ENCODE results near the gene SORT1. TPM values are rescaled to one million over a fixed set of nuclear protein-coding genes. Genes with fewer than 3 reads are reported as not detected.

The SORT1 gene
- polyA plus RNA-seq, 1 of the 3 experiments (the other 2 are of a cell fraction): 8.5 TPM

- POLR2A ChIA-PET: no interaction called here
Observed at GRCh38 chr1:109444346-109444745, 46.6 kb upstream of the SORT1 start.

DNA sequence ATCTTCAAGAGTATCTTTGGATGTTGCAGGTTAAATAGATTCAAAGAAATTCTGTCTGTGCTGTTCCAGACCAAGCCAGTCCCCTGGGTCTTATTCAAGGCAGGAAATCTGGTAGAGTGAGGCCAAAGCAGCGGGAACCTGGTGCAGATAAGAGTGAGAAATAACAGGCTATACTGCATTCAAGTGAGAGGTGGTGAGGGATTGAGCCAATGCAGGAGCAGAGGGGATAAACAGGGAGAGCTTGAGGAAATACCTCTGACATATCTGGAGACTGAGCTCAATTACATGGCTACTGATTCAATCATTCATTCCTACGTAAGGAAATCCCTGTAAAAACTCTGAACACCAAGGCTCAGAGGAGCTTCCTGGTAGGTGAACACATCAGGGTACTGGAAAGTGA, 45.8 kb upstream of the SORT1 start:
- no peak overlapping the region for H3K4me3 ChIP-seq (ENCODE audit: low read depth in 2 of 2, low read length in 1 of 2)
- ChIA-PET POLR2A (no interaction called here), CTCF (interaction anchor here (0.6 kb wide), 1 partner anchor 89 kb away, joined by 3 read pairs; no protein-coding TSS in a partner anchor)
- H3K9ac ChIP-seq: no peak overlapping the region
- H3K9me2 ChIP-seq: no peaks in the 10 kb centered on the region
- H2AFZ ChIP-seq (ENCODE audit: low read depth): no peak overlapping the region
- TF ChIP-seq RFX5 (IDR thresholded peaks at IDR 0.05; ENCODE audit: low read length) (no peak), TCF12 (IDR thresholded peaks at IDR 0.05) (no peak), MEF2A (IDR thresholded peaks at IDR 0.05; ENCODE audit: borderline replicate concordance, low read depth) (no peak), NFIC (IDR thresholded peaks at IDR 0.05; ENCODE audit: borderline replicate concordance) (no peak), CHD2 (IDR thresholded peaks at IDR 0.05; ENCODE audit: low read length, partially characterized antibody) (no peak)
- H4K20me1 ChIP-seq (ENCODE audit: insufficient read depth): no peaks in the 10 kb centered on the region
- H3K79me2 ChIP-seq (ENCODE audit: insufficient read depth): no peaks in the 10 kb centered on the region
- H3F3A ChIP-seq (replicated peaks; ENCODE audit: insufficient read depth): peaks cover 7% of the 10 kb centered on the region
- no peak overlapping the region for H3K4me2 ChIP-seq
- no peaks in the 10 kb centered on the region for H3K36me3 ChIP-seq (replicated peaks in 1 of 2; ENCODE audit: control insufficient read depth in 1 of 2, insufficient read depth in 2 of 2, low read length in 1 of 2)
- peaks cover 0 to 9% of the 10 kb centered on the region in 2 experiments; a peak in 1 of 4 replicates for H3K4me1 ChIP-seq (ENCODE audit: control insufficient read depth in 1 of 2, insufficient read depth in 2 of 2, low read depth in 1 of 2, low read length in 1 of 2)
- no peaks in the 10 kb centered on the region for H3K9me3 ChIP-seq
- H3K27me3 ChIP-seq (ENCODE audit: insufficient read depth): peaks cover 20% of the 10 kb centered on the region
- no peak overlapping the region for H3K27ac ChIP-seq (ENCODE audit: low read depth in 2 of 2, low read length in 1 of 2)
- WGBS (ENCODE audit: low lambda C conversion rate): 37% methylated on average over 2 of the region's 2 CpGs
- no peak for DNase-seq

More at GRCh38 chr1:109444346-109444745, 46.6 kb upstream of the SORT1 start:
- no peak for DNase-seq
- Histone ChIP-seq H3K79me2 (ENCODE audit: insufficient read depth) (no peaks in the 10 kb centered on the region), H3K36me3 (replicated peaks in 1 of 2; ENCODE audit: control insufficient read depth in 1 of 2, insufficient read depth in 2 of 2, low read length in 1 of 2) (no peaks in the 10 kb centered on the region), H3K4me3 (ENCODE audit: low read depth in 2 of 2, low read length in 1 of 2) (no peak overlapping the region), H3K9me3 (0 out of 2 replicates have a peak, but pooled peaks cover 4% of the 10 kb centered on the region), H3K4me2 (no peak overlapping the region), H3K27me3 (ENCODE audit: insufficient read depth) (peaks cover 20% of the 10 kb centered on the region), H3F3A (replicated peaks; ENCODE audit: insufficient read depth) (no peaks in the 10 kb centered on the region), H3K9me2 (no peaks in the 10 kb centered on the region), H4K20me1 (ENCODE audit: insufficient read depth) (no peaks in the 10 kb centered on the region), H3K9ac (no peak overlapping the region), H3K27ac (ENCODE audit: low read depth in 2 of 2, low read length in 1 of 2) (no peak overlapping the region), H3K4me1 (ENCODE audit: control insufficient read depth in 1 of 2, insufficient read depth in 2 of 2, low read depth in 1 of 2, low read length in 1 of 2) (0 out of 4 replicates have a peak, but pooled peaks cover 0 to under 1% of the 10 kb centered on the region in 2 experiments), H2AFZ (ENCODE audit: low read depth) (no peak overlapping the region)
- CTCF ChIA-PET: no interaction called here
- WGBS (ENCODE audit: low lambda C conversion rate): 60% methylated on average over 1 of the region's 1 CpG
- TF ChIP-seq, protein P1, sequence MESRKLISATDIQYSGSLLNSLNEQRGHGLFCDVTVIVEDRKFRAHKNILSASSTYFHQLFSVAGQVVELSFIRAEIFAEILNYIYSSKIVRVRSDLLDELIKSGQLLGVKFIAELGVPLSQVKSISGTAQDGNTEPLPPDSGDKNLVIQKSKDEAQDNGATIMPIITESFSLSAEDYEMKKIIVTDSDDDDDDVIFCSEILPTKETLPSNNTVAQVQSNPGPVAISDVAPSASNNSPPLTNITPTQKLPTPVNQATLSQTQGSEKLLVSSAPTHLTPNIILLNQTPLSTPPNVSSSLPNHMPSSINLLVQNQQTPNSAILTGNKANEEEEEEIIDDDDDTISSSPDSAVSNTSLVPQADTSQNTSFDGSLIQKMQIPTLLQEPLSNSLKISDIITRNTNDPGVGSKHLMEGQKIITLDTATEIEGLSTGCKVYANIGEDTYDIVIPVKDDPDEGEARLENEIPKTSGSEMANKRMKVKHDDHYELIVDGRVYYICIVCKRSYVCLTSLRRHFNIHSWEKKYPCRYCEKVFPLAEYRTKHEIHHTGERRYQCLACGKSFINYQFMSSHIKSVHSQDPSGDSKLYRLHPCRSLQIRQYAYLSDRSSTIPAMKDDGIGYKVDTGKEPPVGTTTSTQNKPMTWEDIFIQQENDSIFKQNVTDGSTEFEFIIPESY (IDR thresholded peaks at IDR 0.05; ENCODE audit: borderline replicate concordance, low read depth): no peak
- no peak for TF ChIP-seq RXRA (IDR thresholded peaks at IDR 0.05; ENCODE audit: borderline replicate concordance, low read depth)
- TF ChIP-seq, protein P2, sequence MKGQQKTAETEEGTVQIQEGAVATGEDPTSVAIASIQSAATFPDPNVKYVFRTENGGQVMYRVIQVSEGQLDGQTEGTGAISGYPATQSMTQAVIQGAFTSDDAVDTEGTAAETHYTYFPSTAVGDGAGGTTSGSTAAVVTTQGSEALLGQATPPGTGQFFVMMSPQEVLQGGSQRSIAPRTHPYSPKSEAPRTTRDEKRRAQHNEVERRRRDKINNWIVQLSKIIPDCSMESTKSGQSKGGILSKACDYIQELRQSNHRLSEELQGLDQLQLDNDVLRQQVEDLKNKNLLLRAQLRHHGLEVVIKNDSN (IDR thresholded peaks at IDR 0.05; ENCODE audit: borderline replicate concordance, low read depth): peak; percentile 48; the same call in 1 of the 2 replicates

GRCh38 chr1:109441069-109441468, 43.4 kb upstream of the SORT1 start:
- CTCF ChIA-PET: no interaction called here
- POLR2A ChIA-PET: no interaction called here

More at GRCh38 chr1:109441069-109441468, 43.4 kb upstream of the SORT1 start:
- Histone ChIP-seq H3K4me3 (ENCODE audit: low read depth in 2 of 2, low read length in 1 of 2) (no peak overlapping the region), H3K36me3 (replicated peaks in 1 of 2; ENCODE audit: control insufficient read depth in 1 of 2, insufficient read depth in 2 of 2, low read length in 1 of 2) (no peaks in the 10 kb centered on the region), H3F3A (replicated peaks; ENCODE audit: insufficient read depth) (peaks cover 7% of the 10 kb centered on the region), H3K9ac (no peak overlapping the region), H2AFZ (ENCODE audit: low read depth) (no peak overlapping the region), H3K9me3 (no peaks in the 10 kb centered on the region), H3K4me2 (no peak overlapping the region), H3K9me2 (no peaks in the 10 kb centered on the region), H3K27me3 (ENCODE audit: insufficient read depth) (peaks cover 15% of the 10 kb centered on the region), H3K4me1 (ENCODE audit: control insufficient read depth in 1 of 2, insufficient read depth in 2 of 2, low read depth in 1 of 2, low read length in 1 of 2) (peaks cover 0 to 9% of the 10 kb centered on the region in 2 experiments; a peak in 1 of 4 replicates), H4K20me1 (ENCODE audit: insufficient read depth) (no peaks in the 10 kb centered on the region), H3K27ac (ENCODE audit: low read depth in 2 of 2, low read length in 1 of 2) (no peak overlapping the region), H3K79me2 (ENCODE audit: insufficient read depth) (no peaks in the 10 kb centered on the region)
- no peak for TF ChIP-seq EP300 (IDR thresholded peaks at IDR 0.05; ENCODE audit: borderline replicate concordance in 1 of 2, low read depth in 1 of 2, low read length in 1 of 2)
- TF ChIP-seq, protein P2 (IDR thresholded peaks at IDR 0.05; ENCODE audit: borderline replicate concordance, low read depth): no peak
- no peak for TF ChIP-seq RAD21 (IDR thresholded peaks at IDR 0.05; ENCODE audit: low read length)
- TF ChIP-seq GABPA (IDR thresholded peaks at IDR 0.05; ENCODE audit: low read depth): no peak
- no peak for TF ChIP-seq EZH2phosphoT487 (IDR thresholded peaks at IDR 0.05; ENCODE audit: borderline replicate concordance, low read depth)
- TF ChIP-seq SMC3 (IDR thresholded peaks at IDR 0.05; ENCODE audit: low read depth, low read length): no peak
- TF ChIP-seq CHD2 (IDR thresholded peaks at IDR 0.05; ENCODE audit: low read length, partially characterized antibody): no peak
- TF ChIP-seq, protein P3, sequence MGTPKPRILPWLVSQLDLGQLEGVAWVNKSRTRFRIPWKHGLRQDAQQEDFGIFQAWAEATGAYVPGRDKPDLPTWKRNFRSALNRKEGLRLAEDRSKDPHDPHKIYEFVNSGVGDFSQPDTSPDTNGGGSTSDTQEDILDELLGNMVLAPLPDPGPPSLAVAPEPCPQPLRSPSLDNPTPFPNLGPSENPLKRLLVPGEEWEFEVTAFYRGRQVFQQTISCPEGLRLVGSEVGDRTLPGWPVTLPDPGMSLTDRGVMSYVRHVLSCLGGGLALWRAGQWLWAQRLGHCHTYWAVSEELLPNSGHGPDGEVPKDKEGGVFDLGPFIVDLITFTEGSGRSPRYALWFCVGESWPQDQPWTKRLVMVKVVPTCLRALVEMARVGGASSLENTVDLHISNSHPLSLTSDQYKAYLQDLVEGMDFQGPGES (IDR thresholded peaks at IDR 0.05; ENCODE audit: low read depth, low read length): no peak
- no peak for TF ChIP-seq RCOR1 (IDR thresholded peaks at IDR 0.05; ENCODE audit: low read length)
- no peak for TF ChIP-seq FOSL2 (IDR thresholded peaks at IDR 0.05; ENCODE audit: borderline replicate concordance, low read depth)
- no peak for TF ChIP-seq GATA2 (CRISPR knock-in tag; IDR thresholded peaks at IDR 0.05)
- 9% methylated on average over 1 of the region's 1 CpG for WGBS (ENCODE audit: low lambda C conversion rate)
- DNase-seq: no peak
